ENCODE results near the gene PPP1CC. TPM values are rescaled to one million over a fixed set of nuclear protein-coding genes. Genes with fewer than 3 reads are reported as not detected.
A peak's percentile ranks its signal among the peaks of the same experiment; 100 is the strongest.
"Not testable (repeated sequence)": the region's sequence is repeated elsewhere in the genome, so short reads cannot be mapped to it uniquely, and the experiment has no call there.

PPP1CC gene
- total RNA-seq, 1 donor = 45.8 TPM

DNA sequence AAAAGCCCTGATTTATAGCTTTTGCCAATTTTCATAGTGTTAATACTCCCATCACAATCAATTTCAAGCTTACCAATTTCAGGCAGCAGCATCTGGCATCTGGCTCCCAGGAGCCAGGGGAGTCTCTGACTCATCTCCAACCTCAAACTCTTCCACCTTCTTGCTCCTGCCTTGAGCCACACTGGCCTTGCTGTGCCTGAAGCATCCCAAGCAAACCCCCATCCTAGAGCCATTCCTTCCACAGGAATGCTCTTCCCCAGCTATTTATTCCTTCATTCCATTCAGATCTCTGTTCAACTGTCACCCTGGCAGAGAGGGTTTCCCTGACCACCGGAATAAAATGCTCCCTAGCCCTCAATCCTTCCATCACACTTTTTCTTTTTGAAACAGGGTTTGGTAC, 13.9 kb upstream of the PPP1CC start:
- no peak for DNase-seq (ENCODE audit: low read depth in 2 of 3, low spot score in 2 of 3)

DNA sequence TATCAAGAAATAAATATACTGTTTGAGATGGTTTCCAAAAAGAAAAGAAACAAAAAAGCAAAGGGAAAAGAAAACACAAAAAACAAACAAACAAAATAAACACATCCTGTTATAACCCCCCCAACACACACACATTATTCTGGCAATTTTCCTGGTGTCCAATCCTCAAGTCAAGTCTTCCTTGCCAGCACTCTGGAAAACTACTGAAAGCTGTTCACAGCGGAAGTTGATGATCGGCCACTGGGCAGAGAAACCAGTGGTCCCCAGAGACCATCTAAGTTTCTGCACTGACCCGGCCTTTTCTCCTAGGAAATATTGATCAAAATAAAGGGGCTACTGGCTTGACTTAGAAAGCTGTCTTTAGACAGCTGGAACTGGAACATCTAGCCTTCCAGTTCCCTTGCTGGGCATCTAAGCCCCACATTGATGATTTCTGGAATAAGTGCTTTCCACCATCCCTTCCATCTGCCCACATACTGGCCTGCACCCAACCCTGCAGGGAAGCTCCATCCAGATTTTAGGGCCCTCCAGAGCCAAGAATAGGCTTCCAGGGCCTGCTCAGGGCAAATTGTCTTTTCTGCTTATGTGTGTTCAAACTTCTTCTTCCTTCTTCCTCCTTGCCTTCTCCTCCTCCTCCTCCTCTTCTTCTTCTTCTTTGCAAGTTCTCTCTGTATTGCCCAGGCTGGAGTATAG, 11.6 kb upstream of the PPP1CC start:
- DNase-seq (ENCODE audit: low read depth in 2 of 3, low spot score in 2 of 3) = no peak

DNA sequence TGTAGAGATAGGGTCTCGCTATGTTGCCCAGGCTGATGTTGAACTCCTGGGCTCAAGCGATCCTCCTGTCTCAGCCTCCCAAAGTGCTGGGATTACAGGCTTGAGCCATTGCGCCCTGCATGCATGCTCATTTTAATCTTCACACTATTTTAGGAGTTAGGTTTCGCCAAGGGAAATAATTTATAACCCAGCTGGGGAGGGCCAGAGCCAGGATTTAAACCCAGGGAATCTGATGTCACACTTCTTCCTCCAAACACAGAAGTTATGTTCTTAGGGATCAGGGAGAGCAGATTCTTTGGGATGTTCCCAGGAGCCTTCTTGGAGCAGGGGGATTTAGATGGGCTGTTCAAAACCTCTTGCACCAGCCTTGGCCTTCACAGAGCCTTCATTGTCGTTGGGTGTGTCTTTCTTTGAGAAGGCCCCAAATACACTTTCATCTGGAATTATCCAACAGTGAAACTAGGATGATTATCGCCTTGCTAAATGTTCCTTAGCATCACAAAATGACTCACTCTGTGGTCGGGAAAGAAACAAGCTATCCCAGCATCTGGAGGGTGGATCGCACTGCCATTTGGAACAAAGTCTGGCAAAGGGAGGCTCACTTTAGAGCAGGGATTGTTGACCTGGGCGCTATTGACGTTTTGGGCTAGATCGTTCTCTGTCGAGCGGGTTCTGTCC, 8.2 kb upstream of the PPP1CC start:
- DNase-seq (ENCODE audit: low read depth in 2 of 3, low spot score in 2 of 3) = no peak

DNA sequence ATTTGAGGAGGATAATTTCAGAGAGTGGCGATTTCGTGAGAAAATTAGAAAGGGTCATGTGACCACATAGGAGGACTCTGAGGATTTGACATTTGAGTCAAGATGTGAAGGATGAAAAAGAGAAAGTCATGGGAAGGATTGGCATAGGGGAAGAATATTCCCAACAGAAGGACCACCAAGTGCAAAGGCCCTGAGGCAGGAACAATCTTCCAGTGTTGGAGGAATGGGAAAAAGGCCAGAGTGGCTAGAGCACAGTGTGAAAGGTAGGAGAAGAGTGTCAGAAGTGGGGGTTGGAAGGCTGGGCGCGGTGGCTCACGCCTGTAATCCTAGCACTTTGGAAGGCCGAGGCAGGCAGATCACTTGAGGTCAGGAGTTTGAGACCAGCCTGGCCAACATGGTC, 3.9 kb upstream of the PPP1CC start:
- no peak for DNase-seq (ENCODE audit: low read depth in 2 of 3, low spot score in 2 of 3)

DNA sequence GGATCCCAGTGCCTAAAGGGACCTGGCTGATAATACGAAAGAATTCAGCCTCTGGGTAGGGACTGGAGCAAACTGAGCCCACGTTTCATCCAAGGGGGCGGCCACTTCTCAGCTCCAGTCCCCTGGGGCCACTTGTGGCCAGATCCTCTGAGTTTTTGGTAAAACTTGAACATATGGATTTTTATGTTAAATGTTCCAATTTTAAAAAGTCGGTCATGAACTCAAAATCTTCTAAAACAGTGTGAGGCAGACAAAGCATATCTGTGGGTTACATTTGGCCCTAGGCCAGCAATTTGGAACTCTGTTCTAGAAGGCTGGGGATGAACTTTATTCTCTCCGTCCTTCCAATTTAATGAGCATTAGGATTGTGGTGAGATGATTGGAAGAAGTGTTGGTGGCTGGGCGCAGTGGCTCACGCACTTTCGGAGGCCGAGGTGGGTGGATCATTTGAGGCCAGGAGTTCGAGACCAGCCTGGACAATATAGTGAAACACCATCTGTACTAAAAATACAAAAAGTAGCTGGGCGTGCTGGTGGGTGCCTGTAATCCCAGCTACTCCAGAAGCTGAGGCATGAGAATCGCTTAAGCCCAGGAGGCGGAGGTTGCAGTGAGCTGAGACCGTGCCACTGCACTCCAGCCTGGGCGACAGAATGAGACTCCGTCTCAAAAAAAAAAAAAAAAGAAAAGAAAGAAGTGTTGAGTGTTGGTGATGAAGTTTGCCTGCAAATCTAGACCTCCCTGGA, 3.0 kb upstream of the PPP1CC start:
- no peak for DNase-seq (ENCODE audit: low read depth in 2 of 3, low spot score in 2 of 3)

DNA sequence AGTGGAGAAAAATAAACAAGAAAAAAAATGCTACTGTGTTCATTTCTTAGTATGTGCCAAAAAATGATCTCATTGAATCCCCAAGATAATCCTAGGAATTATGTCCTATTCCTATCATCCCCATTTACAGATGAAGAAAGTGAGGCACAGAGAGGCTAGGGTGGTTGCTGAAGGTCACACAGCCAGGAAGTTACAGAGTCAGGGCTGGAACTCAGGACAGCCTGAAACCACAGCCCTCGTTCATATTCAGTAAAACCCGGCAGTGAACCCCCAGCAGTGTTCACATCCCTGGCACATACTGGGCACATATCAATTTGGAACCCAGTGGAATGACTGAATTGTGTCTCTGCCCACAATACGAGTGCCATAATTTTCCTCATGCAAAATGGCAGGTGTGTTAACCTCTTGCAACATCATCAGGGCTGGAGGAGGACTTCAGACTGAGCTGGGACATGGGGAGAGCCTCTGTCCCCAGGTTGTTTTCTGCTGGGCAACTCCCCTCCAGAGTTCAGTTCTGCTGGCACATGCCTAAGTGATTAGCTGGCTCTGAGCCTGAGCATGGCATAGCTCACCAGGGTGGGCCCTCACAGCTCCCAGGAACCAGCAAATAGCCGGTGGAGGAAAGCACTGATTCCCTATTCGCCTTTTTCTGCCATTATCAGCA, 2.0 kb upstream of the PPP1CC start:
- no peak for DNase-seq (ENCODE audit: low read depth in 2 of 3, low spot score in 2 of 3)

DNA sequence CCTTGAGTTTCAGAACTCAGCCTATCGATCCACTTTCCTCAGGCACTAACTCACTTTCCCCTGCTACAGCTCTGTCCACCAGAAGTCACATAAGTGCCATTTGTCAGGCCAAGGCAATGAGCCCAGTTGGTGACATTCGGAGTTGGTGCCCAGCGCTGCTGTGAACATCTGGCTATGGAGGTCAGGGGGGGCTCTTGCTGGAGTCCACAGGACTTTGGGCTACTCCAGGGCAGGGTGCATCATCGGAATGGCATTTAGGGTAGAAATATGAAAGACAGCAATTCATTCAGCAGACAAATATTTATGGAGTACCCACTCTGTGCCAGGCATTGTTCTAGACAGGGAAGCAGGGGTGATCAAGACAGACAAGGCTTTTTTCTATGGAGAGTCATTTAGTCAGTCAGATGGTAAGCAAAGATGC, 1.5 kb upstream of the PPP1CC start:
- DNase-seq (ENCODE audit: low read depth in 2 of 3, low spot score in 2 of 3) = no peak

DNA sequence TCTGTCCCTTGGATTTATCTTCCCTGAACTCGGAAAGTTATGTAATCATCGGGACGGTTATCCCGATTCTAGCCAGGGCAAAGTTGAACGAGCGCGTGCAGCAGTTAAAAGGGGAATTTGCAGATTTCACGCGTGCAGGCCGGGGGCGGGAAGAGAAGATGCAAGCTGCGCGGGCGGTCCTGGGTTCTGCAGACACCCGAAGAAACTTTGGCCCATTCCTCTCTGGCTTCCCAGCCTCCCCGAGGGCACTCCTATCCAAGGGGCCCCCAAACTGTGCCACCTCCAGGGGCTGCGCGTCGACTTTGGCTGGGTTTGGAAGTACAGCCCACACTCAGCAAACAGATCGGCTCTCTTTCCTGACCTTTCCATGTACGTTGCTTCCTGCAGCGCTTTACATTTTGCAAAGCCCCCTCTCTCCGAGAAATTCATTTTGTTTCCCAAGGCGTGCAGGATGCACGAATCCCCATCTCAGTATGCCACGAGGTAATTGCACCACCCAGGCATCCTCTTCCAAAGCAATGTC, 941 bp upstream of the PPP1CC start:
- peak in 1 of 3 donors; percentile 7 for DNase-seq (ENCODE audit: low read depth in 2 of 3, low spot score in 2 of 3)

DNA sequence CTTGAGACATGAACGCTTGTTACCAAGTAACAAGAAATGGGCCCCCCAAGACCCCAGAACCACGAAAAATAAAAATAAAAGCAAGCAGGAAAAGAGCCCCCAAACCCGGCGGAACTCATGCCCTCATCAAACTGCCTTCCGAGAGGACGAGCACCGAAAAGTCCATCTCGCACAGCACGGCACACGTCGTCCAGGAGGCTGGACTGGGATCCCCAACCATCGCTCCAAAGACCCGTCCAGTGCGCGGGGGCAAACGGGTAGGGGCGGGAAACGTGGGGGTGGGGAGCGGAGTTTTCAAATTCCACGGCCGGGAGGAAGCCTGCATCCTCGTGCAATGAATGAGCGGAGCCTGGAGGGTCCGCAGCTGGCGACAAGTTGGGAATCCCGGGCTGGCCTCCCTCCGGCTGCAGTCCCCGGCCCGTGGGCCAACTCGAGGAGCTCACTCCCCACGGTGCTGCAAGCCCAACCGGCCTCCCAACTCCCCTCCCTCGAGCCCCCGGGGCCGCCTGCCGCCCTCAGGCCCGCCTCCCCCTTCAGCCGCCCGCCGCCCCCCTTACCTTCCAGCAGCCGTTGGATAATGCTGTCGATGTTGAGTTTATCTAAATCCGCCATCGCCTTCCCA, 484 bp downstream of the PPP1CC start:
- no peak for DNase-seq (ENCODE audit: low read depth in 2 of 3, low spot score in 2 of 3)

DNA sequence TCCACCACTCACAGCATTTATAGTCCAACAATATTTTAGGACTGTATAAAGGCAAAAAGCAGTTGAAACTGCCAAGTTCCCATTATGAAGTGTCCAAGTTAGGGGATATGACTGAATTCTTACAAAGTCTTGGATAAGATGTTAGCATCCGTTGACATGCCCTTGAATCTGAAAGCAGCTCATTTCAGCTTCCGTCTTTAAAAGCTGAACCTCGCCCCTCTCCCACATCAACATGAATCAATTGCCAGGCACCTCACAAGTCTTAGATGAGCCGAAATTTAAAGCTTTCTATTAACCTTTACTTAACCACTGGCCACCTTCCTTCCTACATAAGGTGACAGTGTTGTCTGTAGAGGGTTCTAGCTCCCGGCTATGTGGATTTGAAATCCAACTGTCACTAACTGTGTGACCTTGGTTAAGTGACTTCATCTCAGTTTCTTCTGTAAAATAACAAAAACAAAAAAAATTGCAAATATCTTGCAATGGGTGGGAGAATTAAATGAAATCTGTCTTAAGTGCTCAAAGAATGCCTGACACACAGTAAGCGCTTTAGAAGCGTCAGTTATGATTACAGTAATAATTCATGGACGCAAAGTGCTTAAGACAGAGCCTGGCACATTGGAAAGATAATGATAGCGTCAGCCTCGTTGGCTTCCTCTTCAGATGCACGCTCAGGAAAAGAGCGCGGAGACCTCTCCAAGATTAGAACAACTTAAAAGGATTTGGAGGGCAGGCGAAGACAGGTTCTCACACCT, 1.2 kb downstream of the PPP1CC start:
- DNase-seq (ENCODE audit: low read depth in 2 of 3, low spot score in 2 of 3) = peak in 2 of 3 donors; percentile 31 to 32

DNA sequence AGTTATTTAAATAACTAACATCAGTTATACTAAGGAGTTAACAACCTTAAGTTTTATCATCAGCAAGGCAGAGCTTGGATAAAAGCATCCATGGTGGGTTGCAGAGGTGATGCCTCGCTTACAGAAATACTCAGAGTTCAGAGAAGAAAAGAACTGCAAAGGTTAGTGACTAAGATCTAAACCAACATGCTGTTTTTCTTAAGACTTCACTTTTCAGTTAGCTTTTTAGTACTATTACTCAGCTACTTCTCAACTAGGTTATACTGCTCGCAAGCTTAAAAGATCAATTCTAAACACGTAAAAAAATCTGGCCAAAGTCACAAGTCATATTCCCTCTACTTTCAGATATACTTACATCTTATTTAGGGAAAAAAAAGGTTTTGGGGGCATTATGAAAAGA, 2.8 kb downstream of the PPP1CC start:
- DNase-seq (ENCODE audit: low read depth in 2 of 3, low spot score in 2 of 3) = no peak

DNA sequence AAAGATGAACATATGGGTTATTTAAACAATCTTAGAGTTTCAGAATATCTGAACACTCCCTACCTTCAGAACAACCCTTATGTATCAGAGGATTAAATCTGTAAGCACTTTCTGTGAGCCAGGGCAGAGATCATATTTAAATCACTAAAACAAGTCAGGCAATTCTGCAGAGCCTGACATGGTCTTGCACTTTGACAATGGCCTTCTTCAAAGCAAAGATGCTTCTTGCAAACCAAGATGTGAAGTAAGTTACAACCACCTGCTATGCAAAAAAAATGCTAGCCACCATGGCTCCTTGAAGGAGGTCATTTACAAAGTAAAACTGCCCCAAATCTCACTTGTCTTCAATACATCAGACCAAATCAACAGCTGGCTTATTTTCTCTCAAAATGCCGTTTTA, 3.2 kb downstream of the PPP1CC start:
- DNase-seq (ENCODE audit: low read depth in 2 of 3, low spot score in 2 of 3) = no peak

DNA sequence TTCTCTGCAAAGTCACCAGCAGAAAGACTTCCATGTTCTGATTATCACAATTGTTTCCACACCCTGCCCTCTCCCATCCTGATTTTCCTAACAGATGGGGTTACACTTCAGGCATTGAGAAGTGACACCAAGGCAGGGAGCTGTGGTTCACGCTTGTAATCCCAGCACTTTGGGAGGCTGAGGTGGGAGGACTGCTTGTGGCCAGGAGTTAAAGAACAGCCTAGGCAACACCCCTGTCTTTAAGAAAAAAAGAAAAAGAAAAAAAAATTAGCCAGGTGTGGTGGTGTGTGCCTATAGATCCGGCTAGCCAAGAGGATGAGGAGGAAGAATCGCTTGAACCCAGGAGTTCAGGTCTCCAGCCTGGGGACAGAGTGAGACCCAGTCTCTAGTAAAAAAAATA, 5.2 kb downstream of the PPP1CC start:
- no peak for DNase-seq (ENCODE audit: low read depth in 2 of 3, low spot score in 2 of 3)

DNA sequence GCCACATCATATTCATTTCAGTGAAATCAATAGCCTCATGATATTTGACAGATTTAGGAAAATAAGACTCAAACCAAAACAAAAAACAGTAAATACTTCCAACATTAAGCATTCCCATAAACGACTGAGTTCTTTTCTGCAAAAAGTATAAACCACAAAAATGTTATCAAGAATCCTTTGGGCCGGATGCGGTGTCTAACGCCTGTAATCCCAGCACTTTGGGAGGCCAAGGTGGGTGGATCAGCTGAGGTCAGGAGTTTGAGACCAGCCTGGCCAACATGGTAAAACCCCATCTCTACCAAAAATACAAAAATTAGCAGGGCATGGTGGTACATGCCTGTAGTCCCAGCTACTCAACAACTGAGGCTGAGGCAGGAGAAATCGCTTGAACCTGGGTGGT, 5.7 kb downstream of the PPP1CC start:
- DNase-seq (ENCODE audit: low read depth in 2 of 3, low spot score in 2 of 3) = not testable (repeated sequence)

DNA sequence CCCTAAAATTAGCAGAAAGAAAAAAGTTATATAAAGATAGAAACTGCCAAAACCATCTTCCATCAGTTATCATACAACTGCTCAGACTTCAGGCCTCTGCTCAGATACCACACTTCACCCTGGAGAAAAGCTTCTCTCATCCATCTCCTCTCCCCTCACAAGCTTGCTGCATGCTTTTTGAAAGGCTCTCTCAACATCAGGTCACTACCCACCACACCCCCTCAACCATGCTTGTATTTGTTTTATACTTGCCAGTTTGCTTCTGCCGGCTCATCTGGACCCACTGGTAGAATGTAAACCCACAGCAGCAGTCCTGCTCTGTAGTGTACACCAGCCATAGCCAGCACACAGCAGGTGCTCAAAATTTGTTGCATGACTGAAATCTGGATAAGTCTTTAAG, 8.8 kb downstream of the PPP1CC start:
- no peak for DNase-seq (ENCODE audit: low read depth in 2 of 3, low spot score in 2 of 3)

DNA sequence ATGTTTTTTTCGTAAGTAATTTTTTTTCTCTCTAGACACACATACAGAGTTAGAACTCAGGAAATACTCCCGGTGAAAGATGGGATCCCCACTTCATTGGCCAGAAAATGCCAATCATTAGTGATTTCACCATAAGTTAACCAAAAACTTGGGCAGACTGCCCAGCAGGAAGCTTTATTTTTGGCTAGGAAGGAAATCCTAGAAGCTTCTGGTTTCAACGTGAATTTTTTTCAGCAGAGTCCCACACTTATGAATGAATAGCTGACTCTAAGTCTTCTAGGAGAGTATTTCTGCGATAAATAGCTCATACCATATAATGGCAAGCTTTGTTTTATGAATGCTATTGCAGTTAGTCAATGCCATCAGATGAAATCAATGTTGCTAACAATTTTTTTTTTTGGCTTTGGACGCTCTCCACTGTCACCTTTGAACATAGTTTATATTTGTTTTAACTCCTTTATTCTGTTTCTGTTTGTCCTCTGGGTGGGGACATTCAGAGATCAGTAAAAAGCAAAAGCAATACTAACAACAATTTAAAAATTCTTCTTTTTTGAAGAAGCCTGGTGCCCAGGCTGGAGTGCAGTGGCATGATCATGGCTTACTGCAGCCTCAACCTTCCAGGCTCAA, 9.5 kb downstream of the PPP1CC start:
- no peak for DNase-seq (ENCODE audit: low read depth in 2 of 3, low spot score in 2 of 3)

DNA sequence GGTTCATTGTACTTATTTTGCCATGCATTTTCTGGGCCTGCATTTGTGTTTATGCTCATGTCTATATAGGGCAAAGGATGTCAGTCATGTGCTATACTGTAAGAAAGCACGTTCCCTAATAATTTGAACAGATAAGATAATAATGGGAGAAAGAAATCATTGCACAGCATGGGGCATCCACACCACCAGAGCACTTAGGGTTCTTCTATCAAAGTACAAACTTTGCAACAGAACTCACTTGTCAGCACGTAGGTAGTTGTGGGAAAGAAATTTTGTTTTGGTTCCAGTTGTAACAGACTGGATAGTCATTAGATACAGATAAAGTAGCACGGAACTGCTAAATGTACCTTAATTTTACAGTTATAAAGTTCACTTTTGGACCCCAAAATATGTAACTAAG, 10.1 kb downstream of the PPP1CC start:
- DNase-seq (ENCODE audit: low read depth in 2 of 3, low spot score in 2 of 3) = no peak

DNA sequence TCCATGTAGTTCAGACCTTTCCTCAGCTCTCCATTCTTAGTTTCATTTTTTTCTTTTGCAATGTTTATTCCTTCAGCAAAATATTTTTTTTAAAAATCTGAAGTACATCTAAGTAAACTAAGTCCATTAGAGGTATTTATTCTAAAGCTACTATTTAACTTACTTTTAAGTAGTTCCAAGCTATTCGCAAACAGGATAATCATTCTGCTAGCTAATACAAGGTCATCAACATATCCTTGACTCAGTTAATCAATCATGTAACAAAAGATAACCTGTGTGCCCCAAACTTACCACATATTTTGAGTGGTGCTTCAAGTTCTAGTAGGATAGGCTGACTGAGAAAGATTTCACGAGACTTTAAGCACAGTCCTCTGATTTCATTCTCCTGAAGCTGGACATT, 11.2 kb downstream of the PPP1CC start:
- DNase-seq (ENCODE audit: low read depth in 2 of 3, low spot score in 2 of 3) = no peak

DNA sequence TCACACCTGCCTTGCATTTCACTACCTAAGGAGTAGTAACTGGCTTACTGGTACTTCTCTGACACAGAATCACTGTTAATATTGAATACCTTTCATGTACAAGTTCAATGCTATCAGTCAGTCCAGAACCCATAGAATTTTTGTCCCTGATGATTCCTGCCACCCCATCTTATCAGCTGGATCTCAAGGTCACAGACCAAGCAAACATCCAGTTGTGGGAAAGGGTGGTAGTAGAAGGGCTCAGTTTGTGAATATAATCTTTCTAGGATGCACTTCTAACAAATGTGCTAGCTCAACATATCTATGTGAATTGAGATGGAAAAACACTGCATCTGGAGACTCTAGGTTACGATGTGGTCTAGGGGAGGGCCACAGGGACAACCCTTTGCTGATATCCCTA, 14.1 kb downstream of the PPP1CC start:
- DNase-seq (ENCODE audit: low read depth in 2 of 3, low spot score in 2 of 3) = no peak
